ENCODE measurements around the gene OXCT1.
"Not testable (repeated sequence)": the region's sequence is repeated elsewhere in the genome, so short reads cannot be mapped to it uniquely, and the experiment has no call there.

Gene OXCT1

GRCh38 chr5:41721516-41721915 lies 148.7 kb downstream of the OXCT1 start:
- no peak for DNase-seq (ENCODE audit: low read depth in 2 of 2)

- no peak for DNase-seq (ENCODE audit: low read depth in 2 of 2)
Observed at GRCh38 chr5:41716382-41716781, 153.8 kb downstream of the OXCT1 start.

DNA sequence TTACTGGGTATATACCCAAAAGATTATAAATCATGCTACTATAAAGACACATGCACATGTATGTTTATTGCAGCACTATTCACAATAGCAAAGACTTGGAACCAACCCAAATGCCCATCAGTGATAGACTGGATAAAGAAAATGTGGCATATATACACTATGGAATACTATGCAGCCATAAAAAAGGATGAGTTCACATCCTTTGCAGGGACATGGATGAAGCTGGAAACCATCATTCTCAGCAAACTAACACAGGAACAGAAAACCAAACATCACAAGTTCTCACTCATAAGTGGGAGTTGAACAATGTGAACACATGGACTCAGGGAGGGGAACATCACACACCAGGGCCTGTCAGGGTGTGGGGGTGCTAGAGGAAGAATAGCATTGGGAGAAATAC lies 155.8 kb downstream of the OXCT1 start:
- DNase-seq (ENCODE audit: low read depth in 2 of 2): not testable (repeated sequence)

- DNase-seq (ENCODE audit: low read depth in 2 of 2): no peak
Observed at GRCh38 chr5:41708604-41708940, 161.7 kb downstream of the OXCT1 start.

- DNase-seq (ENCODE audit: low read depth in 2 of 2): peak; percentile 15 to 25
Observed at GRCh38 chr5:41707853-41708603, 162.2 kb downstream of the OXCT1 start.

GRCh38 chr5:41695920-41696582 lies 174.2 kb downstream of the OXCT1 start:
- DNase-seq (ENCODE audit: low read depth in 2 of 2): no peak

GRCh38 chr5:41686767-41687166 lies 183.5 kb downstream of the OXCT1 start:
- DNase-seq (ENCODE audit: low read depth in 2 of 2): no peak

DNA sequence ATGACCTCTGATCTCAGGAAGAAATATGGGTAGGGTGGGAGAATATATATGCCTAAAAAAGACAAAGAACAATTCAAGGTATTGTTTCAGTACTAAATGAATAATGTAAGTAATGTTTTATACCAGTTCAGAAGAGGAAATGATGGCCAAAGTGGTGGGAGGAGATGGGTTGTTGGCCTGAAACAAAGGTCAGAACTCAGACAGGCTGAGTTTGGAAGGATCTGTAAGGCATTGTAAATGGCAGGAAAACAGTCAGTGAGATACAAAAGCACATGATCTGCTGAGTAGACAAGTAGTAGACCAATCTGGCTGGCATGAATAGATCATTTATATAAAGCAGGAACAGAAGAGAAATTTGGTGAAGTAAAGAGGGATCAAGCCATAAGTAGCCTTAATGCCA lies 184.0 kb downstream of the OXCT1 start:
- DNase-seq (ENCODE audit: low read depth in 2 of 2): no peak

GRCh38 chr5:41683181-41683580 lies 187.0 kb downstream of the OXCT1 start:
- DNase-seq (ENCODE audit: low read depth in 2 of 2): no peak

DNA sequence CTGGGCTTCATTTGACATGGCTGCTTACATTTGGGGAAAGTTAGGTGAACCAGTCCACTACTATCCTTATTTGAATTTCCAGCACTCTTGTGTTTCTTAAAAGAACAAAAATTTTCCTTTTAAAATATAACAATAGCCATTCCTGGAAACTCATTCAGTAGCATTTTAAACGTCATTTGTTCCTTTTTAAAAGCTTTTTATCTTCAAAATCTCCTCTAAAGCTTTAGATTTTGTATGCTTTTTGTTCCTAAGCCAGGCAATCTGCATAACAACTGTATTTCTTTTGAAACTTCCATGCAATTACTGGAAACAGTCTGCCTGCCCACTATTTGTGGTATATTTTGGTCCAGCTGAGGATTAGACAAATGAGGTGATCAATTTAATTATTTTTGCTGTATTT lies 187.6 kb downstream of the OXCT1 start:
- DNase-seq (ENCODE audit: low read depth in 2 of 2): no peak

GRCh38 chr5:41681840-41682239 lies 188.4 kb downstream of the OXCT1 start:
- DNase-seq (ENCODE audit: low read depth in 2 of 2): no peak

Data from fibroblast of skin of left quadriceps (primary cell).